Endodermal cell (in vitro differentiated cells): ENCODE measurements around the gene NCSTN. TPM values are rescaled to one million over a fixed set of nuclear protein-coding genes. Genes with fewer than 3 reads are reported as not detected.

Experiments used
- DNase-seq: peaks from one replicate; pipeline ENCODE4 v3.0.0-alpha.2; 2017
- H3K27ac ChIP-seq: 2 replicates; pipeline ENCODE4 v1.5.1; 2013; ENCODE audit warnings: mild to moderate bottlenecking, low read depth, low read length, moderate library complexity
- H3K27me3 ChIP-seq: 2 replicates; pipeline ENCODE4 v1.6.1; 2013; ENCODE audit warnings: mild to moderate bottlenecking, low read length, moderate library complexity; ENCODE audit not compliant: insufficient read depth, control insufficient read depth, poor library complexity, severe bottlenecking
- H3K36me3 ChIP-seq: 2 replicates; pipeline ENCODE4 v1.7.0; 2013; ENCODE audit warnings: mild to moderate bottlenecking, low read length, moderate library complexity; ENCODE audit not compliant: control insufficient read depth, insufficient read depth
- H3K4me1 ChIP-seq: one replicate; pipeline ENCODE4 v1.7.0; 2013; ENCODE audit warnings: low read length; ENCODE audit not compliant: control insufficient read depth, insufficient read depth
- H3K4me3 ChIP-seq: 2 replicates; pipeline ENCODE4 v1.5.1; 2013; ENCODE audit warnings: mild to moderate bottlenecking, low read length, moderate library complexity
- H3K9ac ChIP-seq: 2 replicates; pipeline ENCODE4 v1.6.1; 2013; ENCODE audit warnings: mild to moderate bottlenecking, low read length, moderate library complexity; ENCODE audit not compliant: poor library complexity, severe bottlenecking; ENCODE audit errors: extremely low read depth
- H3K9me3 ChIP-seq: 2 replicates; pipeline ENCODE4 v1.6.1; 2013; ENCODE audit warnings: mild to moderate bottlenecking, low read length, moderate library complexity; ENCODE audit not compliant: control insufficient read depth
- H3K27ac Mint-ChIP-seq: 2 replicates; pipeline ENCODE4 v1.8.0; 2020; ENCODE audit warnings: mixed read lengths
- H3K27me3 Mint-ChIP-seq: 2 replicates; pipeline ENCODE4 v1.8.0; 2021; ENCODE audit warnings: mild to moderate bottlenecking, mixed read lengths; ENCODE audit not compliant: insufficient read depth
- H3K36me3 Mint-ChIP-seq: 2 replicates; pipeline ENCODE4 v1.8.0; 2020; ENCODE audit warnings: low read depth, mixed read lengths
- H3K4me1 Mint-ChIP-seq: 2 replicates; pipeline ENCODE4 v1.8.0; 2020; ENCODE audit warnings: mixed read lengths
- H3K4me3 Mint-ChIP-seq: 2 replicates; pipeline ENCODE4 v1.8.0; 2020; ENCODE audit warnings: mild to moderate bottlenecking, moderate library complexity, mixed read lengths
- H3K9me3 Mint-ChIP-seq: 2 replicates; pipeline ENCODE4 v1.8.0; 2020; ENCODE audit warnings: mild to moderate bottlenecking, mixed read lengths
- CTCF ChIP-seq: fragments of 200-600 bp; sonication (generic); conservative IDR thresholded peaks from 2 replicates; pipeline ENCODE4 v1.5.0; 2021; ENCODE audit warnings: antibody characterized with exemption, mild to moderate bottlenecking
- WGBS, 2 experiments: methylation state at CpG; one replicate each; pipeline versions ENCODE4 v1.1.5 to v1.1.7; 2013; ENCODE audit warnings: missing lambda C conversion rate in 2 of 2, mixed read lengths in 1 of 2; ENCODE audit not compliant: insufficient coverage in 1 of 2, insufficient read length in 1 of 2; 5-methylcytosine and 5-hydroxymethylcytosine counted together
- total RNA-seq, 2 donors: library from RNA; stranded (reverse); fragmentation: NEBNext Ultra II Directional in 1 of 2; extraction: Animal tissue kit (Norgen Biotek cat#: 25700) in 1 of 2; gene quantifications; 2 replicates in 1 of 2; 3 replicates in 1 of 2; pipeline ENCODE4 v1.2.1, GENCODE V29; 2021

The NCSTN gene
- total RNA-seq, 2 donors from 2014 or later = 103 to 107 TPM

- Histone ChIP-seq H3K27me3 (no peaks in the 10 kb centered on the region), H3K4me1 (no peaks in the 10 kb centered on the region), H3K9ac (no peak overlapping the region), H3K27ac (no peak overlapping the region), H3K4me3 (no peak overlapping the region), H3K9me3 (no peaks in the 10 kb centered on the region), H3K36me3 (peaks cover 92% of the 10 kb centered on the region)
- DNase-seq = no peak
- no peaks in the 10 kb centered on the region for H3K9me3 Mint-ChIP-seq
- H3K4me1 Mint-ChIP-seq = peaks cover 7% of the 10 kb centered on the region
- H3K4me3 Mint-ChIP-seq = no peak overlapping the region
- peak overlapping the region; percentile 24 for H3K27ac Mint-ChIP-seq
- TF ChIP-seq CTCF = no peak
- 83% methylated on average over 1 of the region's 1 CpG; no CpG with 5 or more reads in 1 of the 2 experiments for WGBS, 2 experiments
- H3K27me3 Mint-ChIP-seq = no peaks in the 10 kb centered on the region
- H3K36me3 Mint-ChIP-seq = peaks cover 81% of the 10 kb centered on the region
Observed at GRCh38 chr1:160309571-160309970, 33.6 kb upstream of the NCSTN start.

GRCh38 chr1:160315359-160315758 is 27.8 kb upstream of the NCSTN start:
- peaks cover 24% of the 10 kb centered on the region for H3K9me3 ChIP-seq
- no peak overlapping the region for H3K9ac ChIP-seq
- no peaks in the 10 kb centered on the region for H3K4me1 ChIP-seq
- peaks cover 7% of the 10 kb centered on the region for H3K9me3 Mint-ChIP-seq
- peaks cover 7% of the 10 kb centered on the region for H3K4me1 Mint-ChIP-seq
- H3K27me3 Mint-ChIP-seq = no peaks in the 10 kb centered on the region
- no peak overlapping the region for H3K27ac ChIP-seq
- 78 to 100% methylated on average over 1 to 2 of the region's 2 CpGs for WGBS, 2 experiments
- no peak overlapping the region for H3K4me3 ChIP-seq
- H3K36me3 Mint-ChIP-seq = peaks cover 88% of the 10 kb centered on the region
- peaks cover 91% of the 10 kb centered on the region for H3K36me3 ChIP-seq
- DNase-seq = no peak
- H3K4me3 Mint-ChIP-seq = no peak overlapping the region
- H3K27me3 ChIP-seq = no peaks in the 10 kb centered on the region
- peak overlapping the region; percentile 67 for H3K27ac Mint-ChIP-seq
- TF ChIP-seq CTCF = no peak

- no peaks in the 10 kb centered on the region for H3K4me1 Mint-ChIP-seq
- Histone ChIP-seq H3K9ac (no peak overlapping the region), H3K9me3 (peaks cover 7% of the 10 kb centered on the region), H3K27ac (no peak overlapping the region), H3K4me1 (no peaks in the 10 kb centered on the region), H3K4me3 (no peak overlapping the region), H3K27me3 (no peaks in the 10 kb centered on the region), H3K36me3 (peaks cover 89% of the 10 kb centered on the region)
- peaks cover 76% of the 10 kb centered on the region for H3K36me3 Mint-ChIP-seq
- H3K9me3 Mint-ChIP-seq = no peaks in the 10 kb centered on the region
- DNase-seq = no peak
- no peak overlapping the region for H3K27ac Mint-ChIP-seq
- no peak for TF ChIP-seq CTCF
- WGBS, 2 experiments = 92 to 100% methylated on average over 1 to 2 of the region's 6 CpGs
- no peaks in the 10 kb centered on the region for H3K27me3 Mint-ChIP-seq
- no peak overlapping the region for H3K4me3 Mint-ChIP-seq
Observed at GRCh38 chr1:160322831-160323230, 20.4 kb upstream of the NCSTN start.
